Measurements from ENCODE around the gene FOXA2.

The FOXA2 gene

DNA sequence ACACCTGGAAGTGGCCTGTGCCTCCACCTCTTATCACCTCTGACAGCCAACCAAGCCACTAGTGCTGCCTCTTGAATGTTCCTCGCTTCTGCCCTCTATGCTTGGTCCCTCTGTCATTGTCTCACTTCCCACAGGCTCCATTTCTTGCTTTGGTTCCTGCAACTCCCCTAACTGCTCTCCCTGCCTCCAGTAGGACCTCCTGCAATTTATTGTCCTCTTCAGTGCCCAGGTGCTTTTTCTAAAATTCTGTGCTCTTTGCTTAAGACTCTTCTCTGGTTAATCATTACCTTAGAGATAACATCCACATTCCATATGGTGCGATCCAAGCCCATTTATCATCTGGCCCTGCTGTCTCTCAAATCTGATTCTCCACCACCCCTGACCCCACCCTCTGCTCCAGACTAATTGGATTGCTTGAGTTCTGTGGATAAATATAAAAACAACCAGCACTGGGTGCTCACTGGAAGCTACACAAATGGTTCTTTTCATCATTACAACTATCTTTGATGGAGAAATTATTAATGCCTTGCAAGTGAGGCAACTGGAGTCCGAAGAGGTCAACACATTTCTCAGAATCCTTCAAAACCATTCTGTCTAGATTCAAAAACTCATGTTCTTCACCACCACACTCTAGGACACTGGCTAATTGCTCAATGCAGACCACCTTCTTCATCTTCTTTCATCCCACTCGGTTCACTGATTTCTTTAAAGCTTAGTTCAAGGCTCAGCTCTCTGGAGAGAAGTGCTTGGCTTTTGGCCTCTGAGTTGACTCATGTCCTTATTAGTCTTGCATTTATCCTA, 47.2 kb downstream of the FOXA2 start:
- no CpG with 5 or more reads among the region's 4 CpGs for WGBS (ENCODE audit: extremely low coverage, insufficient coverage, insufficient read length)
- H4K8ac ChIP-seq (ENCODE audit: low read depth, low read length): no peak overlapping the region
- no peak overlapping the region for H3K18ac ChIP-seq (ENCODE audit: low read length)

DNA sequence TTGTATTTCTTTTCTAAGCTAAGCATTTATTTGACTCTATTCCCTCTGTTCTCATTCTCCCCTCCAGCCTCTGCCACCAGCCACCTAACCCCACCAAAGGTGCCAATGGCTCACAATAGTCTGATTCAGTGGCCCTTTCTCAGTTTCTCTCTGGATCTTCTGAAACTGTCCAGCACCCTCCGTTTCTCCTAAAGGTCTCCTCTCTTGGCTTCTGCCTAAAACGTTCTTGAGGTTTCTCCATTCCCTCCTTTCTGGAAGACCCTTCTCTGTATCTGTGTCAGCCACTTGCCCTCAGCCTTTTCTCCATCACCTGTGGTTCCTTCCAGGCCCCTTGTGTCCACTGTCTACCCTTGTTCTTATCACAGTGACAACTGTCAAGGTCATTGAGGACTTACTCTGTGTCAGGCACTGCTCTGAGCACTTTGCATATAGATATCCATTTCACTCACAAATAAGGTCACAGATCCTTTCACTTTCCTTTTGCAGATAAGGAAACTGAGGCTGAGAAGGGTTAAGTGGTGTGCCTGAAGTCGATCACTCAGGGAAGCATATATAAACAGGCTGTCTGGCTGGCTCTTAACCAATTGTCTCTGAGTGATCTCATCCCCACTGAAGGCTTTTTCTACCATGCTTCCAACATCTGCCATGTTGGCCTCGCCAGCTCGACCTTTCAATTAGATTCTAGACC, 48.1 kb downstream of the FOXA2 start:
- WGBS (ENCODE audit: extremely low coverage, insufficient coverage, insufficient read length): no CpG with 5 or more reads among the region's 5 CpGs
- Histone ChIP-seq H3K79me2 (ENCODE audit: control insufficient read depth, insufficient read depth, low read length, poor library complexity) (no peaks in the 10 kb centered on the region), H2BK120ac (ENCODE audit: insufficient read depth, low read length, poor library complexity) (no peak overlapping the region)

More for the DNA sequence above, 47.2 kb downstream of the FOXA2 start:
- Histone ChIP-seq H2BK120ac (ENCODE audit: insufficient read depth, low read length, poor library complexity) (no peak overlapping the region), H3K4me2 (ENCODE audit: low read length) (no peak overlapping the region), H3K4me3 (ENCODE audit: low read depth, low read length) (no peak overlapping the region), H2BK12ac (ENCODE audit: low read length) (no peak overlapping the region), H3K79me2 (ENCODE audit: control insufficient read depth, insufficient read depth, low read length, poor library complexity) (no peaks in the 10 kb centered on the region), H2AK5ac (ENCODE audit: low read length) (no peak overlapping the region), H3K14ac (ENCODE audit: low read length) (no peak overlapping the region), H4K12ac (ENCODE audit: low read depth, low read length) (no peak overlapping the region), H2BK5ac (ENCODE audit: low read depth, low read length, poor library complexity) (no peak overlapping the region), H3K27me3 (ENCODE audit: insufficient read depth, low read length) (no peaks in the 10 kb centered on the region), H4K91ac (ENCODE audit: low read depth, low read length) (no peak overlapping the region), H2AFZ (ENCODE audit: insufficient read depth, low read length, poor library complexity) (no peak overlapping the region), H3K23ac (ENCODE audit: low read length) (no peak overlapping the region), H3K79me1 (ENCODE audit: low read length) (no peaks in the 10 kb centered on the region), H3K9me3 (ENCODE audit: insufficient read depth, low read depth, low read length) (no peaks in the 10 kb centered on the region), H3K27ac (ENCODE audit: low read depth, low read length) (no peak overlapping the region), H3K4me1 (ENCODE audit: control insufficient read depth in 1 of 2, insufficient read depth in 2 of 2, low read length in 2 of 2) (no peaks in the 10 kb centered on the region), H3K36me3 (ENCODE audit: control insufficient read depth in 1 of 2, insufficient read depth in 2 of 2, low read length in 2 of 2) (no peaks in the 10 kb centered on the region), H3K9ac (ENCODE audit: low read length) (no peak overlapping the region), H3K4ac (ENCODE audit: low read depth, low read length) (no peak overlapping the region)
- DNase-seq: peak; percentile 10 to 25

DNA sequence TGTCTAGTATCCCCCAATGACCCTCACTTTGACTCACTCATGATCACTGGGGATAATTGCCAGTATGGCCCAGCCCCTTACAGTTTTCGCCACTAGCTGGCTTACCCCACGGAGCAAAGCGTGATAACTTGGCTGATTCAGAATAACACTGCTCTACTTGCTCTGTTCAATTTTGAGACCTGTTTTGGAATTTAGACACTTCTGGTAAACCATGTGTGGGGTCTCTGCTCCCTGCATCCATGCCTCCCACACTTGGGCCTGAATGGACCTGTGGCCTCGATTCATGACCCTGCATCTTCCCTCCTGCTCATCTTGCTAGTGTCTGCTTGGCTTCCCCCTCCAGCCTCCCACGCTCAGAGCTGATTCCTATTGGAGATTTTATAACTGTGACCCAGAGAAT, 48.9 kb downstream of the FOXA2 start:
- H3K4me1 ChIP-seq (ENCODE audit: control insufficient read depth in 1 of 2, insufficient read depth in 2 of 2, low read length in 2 of 2): no peaks in the 10 kb centered on the region

More for the DNA sequence above, 48.1 kb downstream of the FOXA2 start:
- DNase-seq: peak in 1 of 2 donors; percentile 2
- H3K79me1 ChIP-seq (ENCODE audit: low read length): no peaks in the 10 kb centered on the region
- no peaks in the 10 kb centered on the region for H3K9me3 ChIP-seq (ENCODE audit: insufficient read depth, low read depth, low read length)
- H3K23ac ChIP-seq (ENCODE audit: low read length): no peak overlapping the region
- no peak overlapping the region for H3K4me3 ChIP-seq (ENCODE audit: low read depth, low read length)
- H3K4me1 ChIP-seq (ENCODE audit: control insufficient read depth in 1 of 2, insufficient read depth in 2 of 2, low read length in 2 of 2): no peaks in the 10 kb centered on the region
- no peak overlapping the region for H3K18ac ChIP-seq (ENCODE audit: low read length)
- no peak overlapping the region for H3K9ac ChIP-seq (ENCODE audit: low read length)
- no peak overlapping the region for H2AK5ac ChIP-seq (ENCODE audit: low read length)
- H2BK12ac ChIP-seq (ENCODE audit: low read length): no peak overlapping the region
- H2AFZ ChIP-seq (ENCODE audit: insufficient read depth, low read length, poor library complexity): no peak overlapping the region
- no peak overlapping the region for H3K4ac ChIP-seq (ENCODE audit: low read depth, low read length)
- H4K12ac ChIP-seq (ENCODE audit: low read depth, low read length): no peak overlapping the region
- H4K8ac ChIP-seq (ENCODE audit: low read depth, low read length): no peak overlapping the region
- H3K36me3 ChIP-seq (ENCODE audit: control insufficient read depth in 1 of 2, insufficient read depth in 2 of 2, low read length in 2 of 2): no peaks in the 10 kb centered on the region
- no peaks in the 10 kb centered on the region for H3K27me3 ChIP-seq (ENCODE audit: insufficient read depth, low read length)
- no peak overlapping the region for H4K91ac ChIP-seq (ENCODE audit: low read depth, low read length)
- no peak overlapping the region for H3K14ac ChIP-seq (ENCODE audit: low read length)
- no peak overlapping the region for H2BK5ac ChIP-seq (ENCODE audit: low read depth, low read length, poor library complexity)
- no peak overlapping the region for H3K4me2 ChIP-seq (ENCODE audit: low read length)
- H3K27ac ChIP-seq (ENCODE audit: low read depth, low read length): no peak overlapping the region

DNA sequence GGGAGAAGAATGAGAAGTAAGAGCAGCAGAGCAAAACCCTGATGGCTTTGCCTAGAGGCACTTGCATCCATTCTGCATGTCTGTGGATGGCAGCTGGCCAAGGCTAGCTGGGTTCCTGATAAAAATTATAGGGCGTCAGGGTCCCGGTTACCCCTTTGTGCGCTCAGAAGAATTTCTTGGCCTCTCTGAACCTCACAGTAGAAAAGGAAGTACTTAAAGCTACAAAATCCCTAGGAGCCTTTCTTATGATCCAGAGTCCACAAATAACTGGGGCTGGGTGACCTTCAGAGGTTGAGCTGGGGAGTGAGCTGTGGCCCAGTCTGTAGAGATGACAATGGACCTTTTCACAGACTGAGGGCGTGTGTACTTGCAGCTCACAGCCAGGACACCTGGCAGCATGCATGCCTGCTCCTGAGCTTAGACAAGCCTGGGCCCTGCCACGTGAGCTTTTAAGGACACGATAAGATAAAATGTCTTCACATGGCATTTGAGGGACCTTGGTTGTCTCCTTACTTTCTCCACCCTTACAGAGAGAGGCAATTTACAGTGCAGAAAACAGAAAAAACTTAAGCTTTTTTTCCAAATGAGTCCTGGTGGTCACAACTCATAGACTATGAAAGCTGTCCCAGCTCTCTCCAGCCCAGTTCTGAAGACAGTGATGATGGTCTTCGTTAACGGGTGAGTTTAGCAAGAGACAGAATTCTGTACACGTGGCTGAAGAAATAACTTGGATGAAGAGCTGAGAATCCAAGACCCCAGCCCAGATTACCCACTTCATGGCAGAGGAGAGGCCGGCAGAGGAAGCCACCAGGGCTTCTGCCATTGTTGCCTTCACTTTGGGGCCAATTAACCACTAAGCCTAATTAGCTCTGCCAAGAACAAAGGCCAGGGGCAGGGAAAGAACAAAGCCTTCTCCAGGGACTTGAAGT, 50.3 kb downstream of the FOXA2 start:
- H3K27ac ChIP-seq (ENCODE audit: low read depth, low read length): no peak overlapping the region
- no peak overlapping the region for H2AFZ ChIP-seq (ENCODE audit: insufficient read depth, low read length, poor library complexity)
- no peak overlapping the region for H3K23ac ChIP-seq (ENCODE audit: low read length)
- no peaks in the 10 kb centered on the region for H3K79me2 ChIP-seq (ENCODE audit: control insufficient read depth, insufficient read depth, low read length, poor library complexity)
- H3K4ac ChIP-seq (ENCODE audit: low read depth, low read length): no peak overlapping the region
- no peaks in the 10 kb centered on the region for H3K79me1 ChIP-seq (ENCODE audit: low read length)
- no peak overlapping the region for H3K9ac ChIP-seq (ENCODE audit: low read length)
- no peaks in the 10 kb centered on the region for H3K9me3 ChIP-seq (ENCODE audit: insufficient read depth, low read depth, low read length)
- no peak overlapping the region for H4K91ac ChIP-seq (ENCODE audit: low read depth, low read length)
- no peak overlapping the region for H4K8ac ChIP-seq (ENCODE audit: low read depth, low read length)
- no peak overlapping the region for H3K14ac ChIP-seq (ENCODE audit: low read length)
- no peak overlapping the region for H3K18ac ChIP-seq (ENCODE audit: low read length)
- DNase-seq: no peak
- no peak overlapping the region for H2AK5ac ChIP-seq (ENCODE audit: low read length)
- H2BK12ac ChIP-seq (ENCODE audit: low read length): no peak overlapping the region
- H4K12ac ChIP-seq (ENCODE audit: low read depth, low read length): no peak overlapping the region
- H2BK5ac ChIP-seq (ENCODE audit: low read depth, low read length, poor library complexity): no peak overlapping the region
- H3K4me2 ChIP-seq (ENCODE audit: low read length): no peak overlapping the region
- no peaks in the 10 kb centered on the region for H3K27me3 ChIP-seq (ENCODE audit: insufficient read depth, low read length)
- no CpG with 5 or more reads among the region's 10 CpGs for WGBS (ENCODE audit: extremely low coverage, insufficient coverage, insufficient read length)
- H3K4me1 ChIP-seq (ENCODE audit: control insufficient read depth in 1 of 2, insufficient read depth in 2 of 2, low read length in 2 of 2): no peaks in the 10 kb centered on the region
- H2BK120ac ChIP-seq (ENCODE audit: insufficient read depth, low read length, poor library complexity): no peak overlapping the region
- no peaks in the 10 kb centered on the region for H3K36me3 ChIP-seq (ENCODE audit: control insufficient read depth in 1 of 2, insufficient read depth in 2 of 2, low read length in 2 of 2)
- no peak overlapping the region for H3K4me3 ChIP-seq (ENCODE audit: low read depth, low read length)

More for the DNA sequence above, 48.9 kb downstream of the FOXA2 start:
- Histone ChIP-seq H3K23ac (ENCODE audit: low read length) (no peak overlapping the region), H4K8ac (ENCODE audit: low read depth, low read length) (no peak overlapping the region), H3K14ac (ENCODE audit: low read length) (no peak overlapping the region), H2BK120ac (ENCODE audit: insufficient read depth, low read length, poor library complexity) (no peak overlapping the region), H2AFZ (ENCODE audit: insufficient read depth, low read length, poor library complexity) (no peak overlapping the region), H3K27ac (ENCODE audit: low read depth, low read length) (no peak overlapping the region), H4K12ac (ENCODE audit: low read depth, low read length) (no peak overlapping the region), H3K9me3 (ENCODE audit: insufficient read depth, low read depth, low read length) (no peaks in the 10 kb centered on the region), H2BK12ac (ENCODE audit: low read length) (no peak overlapping the region), H4K91ac (ENCODE audit: low read depth, low read length) (no peak overlapping the region), H3K4me2 (ENCODE audit: low read length) (no peak overlapping the region), H3K79me1 (ENCODE audit: low read length) (no peaks in the 10 kb centered on the region), H3K36me3 (ENCODE audit: control insufficient read depth in 1 of 2, insufficient read depth in 2 of 2, low read length in 2 of 2) (no peaks in the 10 kb centered on the region), H3K27me3 (ENCODE audit: insufficient read depth, low read length) (no peaks in the 10 kb centered on the region), H3K4me3 (ENCODE audit: low read depth, low read length) (no peak overlapping the region), H2BK5ac (ENCODE audit: low read depth, low read length, poor library complexity) (no peak overlapping the region), H3K9ac (ENCODE audit: low read length) (no peak overlapping the region), H3K4ac (ENCODE audit: low read depth, low read length) (no peak overlapping the region), H2AK5ac (ENCODE audit: low read length) (no peak overlapping the region), H3K79me2 (ENCODE audit: control insufficient read depth, insufficient read depth, low read length, poor library complexity) (no peaks in the 10 kb centered on the region), H3K18ac (ENCODE audit: low read length) (no peak overlapping the region)
- WGBS (ENCODE audit: extremely low coverage, insufficient coverage, insufficient read length): no CpG with 5 or more reads among the region's 5 CpGs
- no peak for DNase-seq

All from trophoblast cell (in vitro differentiated cells and primary cell).